ENCODE results near the gene SOBP. TPM values are rescaled to one million over a fixed set of nuclear protein-coding genes. Genes with fewer than 3 reads are reported as not detected.

SOBP gene
- total RNA-seq, 1 experiment from 2014 or later, result 0.22 TPM

DNA sequence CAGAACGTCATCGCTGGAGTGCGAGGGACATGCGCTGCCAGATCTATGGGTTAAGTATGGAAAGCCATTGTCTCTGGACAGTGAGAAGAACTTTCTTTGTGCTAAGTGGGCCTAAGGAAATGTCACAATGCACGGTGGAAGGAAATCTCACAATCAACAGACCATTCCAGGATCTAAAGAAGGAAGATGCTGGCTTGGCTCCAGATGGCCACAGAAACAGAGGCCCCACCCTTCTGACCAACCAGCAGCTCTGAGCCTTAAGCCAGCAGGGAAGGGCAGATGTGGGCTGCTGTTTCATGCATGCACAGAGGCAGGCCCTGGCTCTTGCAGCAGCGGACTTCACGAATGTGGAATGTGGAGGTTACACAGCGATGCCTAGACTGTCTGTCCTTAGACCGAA, 156.3 kb downstream of the SOBP start:
- no peaks in the 10 kb centered on the region for H3K27me3 ChIP-seq (ENCODE audit: insufficient read depth, low read depth)
- no peak overlapping the region for H2AFZ ChIP-seq
- TF ChIP-seq EZH2 (IDR thresholded peaks at IDR 0.05; ENCODE audit: low read depth), result no peak
- TF ChIP-seq, protein P1, sequence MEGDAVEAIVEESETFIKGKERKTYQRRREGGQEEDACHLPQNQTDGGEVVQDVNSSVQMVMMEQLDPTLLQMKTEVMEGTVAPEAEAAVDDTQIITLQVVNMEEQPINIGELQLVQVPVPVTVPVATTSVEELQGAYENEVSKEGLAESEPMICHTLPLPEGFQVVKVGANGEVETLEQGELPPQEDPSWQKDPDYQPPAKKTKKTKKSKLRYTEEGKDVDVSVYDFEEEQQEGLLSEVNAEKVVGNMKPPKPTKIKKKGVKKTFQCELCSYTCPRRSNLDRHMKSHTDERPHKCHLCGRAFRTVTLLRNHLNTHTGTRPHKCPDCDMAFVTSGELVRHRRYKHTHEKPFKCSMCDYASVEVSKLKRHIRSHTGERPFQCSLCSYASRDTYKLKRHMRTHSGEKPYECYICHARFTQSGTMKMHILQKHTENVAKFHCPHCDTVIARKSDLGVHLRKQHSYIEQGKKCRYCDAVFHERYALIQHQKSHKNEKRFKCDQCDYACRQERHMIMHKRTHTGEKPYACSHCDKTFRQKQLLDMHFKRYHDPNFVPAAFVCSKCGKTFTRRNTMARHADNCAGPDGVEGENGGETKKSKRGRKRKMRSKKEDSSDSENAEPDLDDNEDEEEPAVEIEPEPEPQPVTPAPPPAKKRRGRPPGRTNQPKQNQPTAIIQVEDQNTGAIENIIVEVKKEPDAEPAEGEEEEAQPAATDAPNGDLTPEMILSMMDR (conservative IDR thresholded peaks at IDR 0.05), result no peak
- H3K27ac ChIP-seq, result peak overlapping the region; percentile 11; the same call in 1 of the 2 replicates
- ChIA-PET CTCF (no interaction called here), POLR2A (ENCODE audit: unreplicated experiment) (no interaction called here)
- peaks cover 22% of the 10 kb centered on the region; the same call in 1 of the 2 replicates for H3F3A ChIP-seq (ENCODE audit: insufficient read depth, low read depth)
- no TSS peak for BruUV-seq (replicated peaks)
- peaks cover 40% of the 10 kb centered on the region for H3K4me1 ChIP-seq (replicated peaks; ENCODE audit: insufficient read depth)
- no peaks in the 10 kb centered on the region for H3K79me2 ChIP-seq (ENCODE audit: low read depth)
- intact Hi-C loops (cut with micrococcal nuclease; ENCODE audit: unreplicated experiment), result no loop called here
- peak overlapping the region; percentile 42 for H3K4me2 ChIP-seq
- peak in 1 of 2 experiments; percentile 21 for DNase-seq
- no peaks in the 10 kb centered on the region for H3K36me3 ChIP-seq (ENCODE audit: low read depth)
- H4K20me1 ChIP-seq (ENCODE audit: insufficient read depth), result no peaks in the 10 kb centered on the region
- H3K4me3 ChIP-seq, result no peak overlapping the region
- H3K9me3 ChIP-seq (ENCODE audit: insufficient read depth, low read depth), result no peaks in the 10 kb centered on the region
- no peaks in the 10 kb centered on the region for H3K9me2 ChIP-seq (ENCODE audit: insufficient read depth)

DNA sequence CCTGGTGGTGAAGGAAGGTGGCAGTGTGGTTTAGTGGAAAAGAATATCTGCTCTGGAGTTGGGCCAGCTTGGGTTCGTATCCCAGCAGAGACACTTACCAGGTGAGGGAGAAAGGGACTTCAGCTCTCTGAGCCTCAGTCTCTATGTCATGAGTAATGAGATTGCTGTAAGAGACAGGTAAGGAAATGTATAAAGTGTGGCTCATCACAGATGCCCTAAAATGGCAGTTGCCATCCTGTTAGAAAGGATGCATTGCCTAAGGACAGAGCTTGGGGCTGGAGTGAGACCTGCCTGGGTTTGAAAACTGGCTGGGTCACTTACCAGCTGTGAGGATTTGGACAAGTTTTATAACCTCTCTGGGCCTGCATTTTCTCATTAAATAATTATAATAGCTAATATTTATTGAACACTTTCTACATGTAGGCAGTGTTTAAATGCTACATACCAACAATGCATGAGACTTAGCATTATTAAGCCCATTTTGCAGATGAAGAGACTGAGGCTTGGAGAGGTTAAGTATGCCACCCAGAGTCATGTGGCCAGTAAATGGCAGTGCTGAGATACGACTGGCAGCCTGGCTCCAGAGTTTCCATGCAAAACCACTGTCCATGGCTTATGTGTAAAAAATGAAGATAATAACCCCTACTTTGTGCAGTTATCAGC, 157.0 kb downstream of the SOBP start:
- H3K4me2 ChIP-seq, result peak overlapping the region; percentile 42; the same call in 1 of the 2 replicates
- H3K36me3 ChIP-seq (ENCODE audit: low read depth), result no peaks in the 10 kb centered on the region
- peaks cover 40% of the 10 kb centered on the region for H3K4me1 ChIP-seq (replicated peaks; ENCODE audit: insufficient read depth)
- no peaks in the 10 kb centered on the region for H3K9me3 ChIP-seq (ENCODE audit: insufficient read depth, low read depth)
- H2AFZ ChIP-seq, result no peak overlapping the region
- BruUV-seq (replicated peaks), result no TSS peak
- TF ChIP-seq, protein P1 (conservative IDR thresholded peaks at IDR 0.05), result no peak
- TF ChIP-seq EZH2 (IDR thresholded peaks at IDR 0.05; ENCODE audit: low read depth), result no peak
- no peak overlapping the region for H3K4me3 ChIP-seq
- DNase-seq, result no peak
- no peaks in the 10 kb centered on the region for H3K79me2 ChIP-seq (ENCODE audit: low read depth)
- POLR2A ChIA-PET (ENCODE audit: unreplicated experiment), result no interaction called here
- H3K9me2 ChIP-seq (ENCODE audit: insufficient read depth), result no peaks in the 10 kb centered on the region
- no peaks in the 10 kb centered on the region for H4K20me1 ChIP-seq (ENCODE audit: insufficient read depth)
- intact Hi-C loops (cut with micrococcal nuclease; ENCODE audit: unreplicated experiment), result no loop called here
- CTCF ChIA-PET, result interaction anchor here (0.5 kb wide), 1 partner anchor 628 kb away, joined by 4 read pairs; no protein-coding TSS in a partner anchor
- H3K27ac ChIP-seq, result peak overlapping the region; percentile 11; the same call in 1 of the 2 replicates
- H3F3A ChIP-seq (ENCODE audit: insufficient read depth, low read depth), result peaks cover 22% of the 10 kb centered on the region; the same call in 1 of the 2 replicates
- H3K27me3 ChIP-seq (ENCODE audit: insufficient read depth, low read depth), result no peaks in the 10 kb centered on the region

DNA sequence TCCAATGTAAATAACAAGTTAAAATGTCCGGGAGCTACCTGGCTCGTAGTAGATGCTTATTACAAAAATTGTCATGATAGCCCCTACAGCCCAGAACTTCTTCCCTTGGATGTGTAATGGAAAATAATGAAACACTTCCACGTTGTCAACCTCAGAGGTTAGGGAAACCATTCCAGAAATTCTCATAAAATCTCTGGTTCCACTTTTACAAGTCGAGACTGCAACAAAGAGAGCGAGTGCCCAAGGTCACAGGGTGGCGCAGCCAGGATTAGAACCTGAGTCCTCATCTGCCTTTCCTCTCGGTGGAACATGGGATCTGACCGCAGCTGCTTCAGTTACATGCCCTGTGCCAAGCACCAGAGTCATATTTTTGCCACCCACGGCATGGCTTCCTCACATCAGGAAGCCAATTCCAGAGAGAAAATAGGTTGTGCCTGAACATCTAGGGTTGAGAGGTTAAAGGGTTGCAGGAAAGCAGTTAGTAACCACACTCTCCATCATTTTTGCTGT, 157.6 kb downstream of the SOBP start:
- TF ChIP-seq, protein P1 (conservative IDR thresholded peaks at IDR 0.05), result no peak
- TF ChIP-seq EZH2 (IDR thresholded peaks at IDR 0.05; ENCODE audit: low read depth), result no peak
- BruUV-seq (replicated peaks), result no TSS peak
- no peaks in the 10 kb centered on the region for H3K79me2 ChIP-seq (ENCODE audit: low read depth)
- peaks cover 40% of the 10 kb centered on the region for H3K4me1 ChIP-seq (replicated peaks; ENCODE audit: insufficient read depth)
- H3K9me3 ChIP-seq (ENCODE audit: insufficient read depth, low read depth), result no peaks in the 10 kb centered on the region
- intact Hi-C loops (cut with micrococcal nuclease; ENCODE audit: unreplicated experiment), result no loop called here
- no peak overlapping the region for H3K27ac ChIP-seq
- H3K36me3 ChIP-seq (ENCODE audit: low read depth), result no peaks in the 10 kb centered on the region
- H2AFZ ChIP-seq, result no peak overlapping the region
- H4K20me1 ChIP-seq (ENCODE audit: insufficient read depth), result no peaks in the 10 kb centered on the region
- H3K4me3 ChIP-seq, result no peak overlapping the region
- H3K27me3 ChIP-seq (ENCODE audit: insufficient read depth, low read depth), result no peaks in the 10 kb centered on the region
- no peak for DNase-seq
- CTCF ChIA-PET, result interaction anchor here (0.5 kb wide), 1 partner anchor 629 kb away, joined by 4 read pairs; no protein-coding TSS in a partner anchor
- peaks cover 22% of the 10 kb centered on the region; the same call in 1 of the 2 replicates for H3F3A ChIP-seq (ENCODE audit: insufficient read depth, low read depth)
- POLR2A ChIA-PET (ENCODE audit: unreplicated experiment), result no interaction called here
- no peaks in the 10 kb centered on the region for H3K9me2 ChIP-seq (ENCODE audit: insufficient read depth)
- no peak overlapping the region for H3K4me2 ChIP-seq

Measured in PC-9 (cell line).